HEK293 (cell line): Measurements from ENCODE around the gene PDZRN4.
A peak's percentile ranks its signal among the peaks of the same experiment; 100 is the strongest.

Experiments used
- AEBP2 ChIP-seq: fragments of 450-650 bp; formaldehyde crosslinking; IDR thresholded peaks from 2 replicates; pipeline ENCODE4 v1.5.1; 2016; ENCODE audit warnings: missing biosample characterization, missing genetic modification characterization, borderline replicate concordance
- CTCF ChIP-seq: fragments of 450-650 bp; formaldehyde crosslinking; IDR thresholded peaks from 2 replicates; pipeline ENCODE4 v1.5.1; 2016; ENCODE audit warnings: missing biosample characterization, missing genetic modification characterization
- FEZF1 ChIP-seq: fragments of 450-650 bp; formaldehyde crosslinking; IDR thresholded peaks from 2 replicates; pipeline ENCODE4 v1.5.1; 2016; ENCODE audit warnings: missing biosample characterization, missing genetic modification characterization
- KLF10 ChIP-seq: fragments of 450-650 bp; IDR thresholded peaks from 2 replicates; pipeline ENCODE4 v1.5.1; 2018; ENCODE audit warnings: missing biosample characterization, mild to moderate bottlenecking, missing genetic modification characterization
- PRDM1 ChIP-seq: fragments of 450-650 bp; formaldehyde crosslinking; IDR thresholded peaks from 2 replicates; pipeline ENCODE4; 2016; ENCODE audit warnings: missing biosample characterization, missing genetic modification characterization
- PRDM6 ChIP-seq: fragments of 450-650 bp; formaldehyde crosslinking; IDR thresholded peaks from 2 replicates; pipeline ENCODE4 v1.5.1; 2017; ENCODE audit warnings: missing biosample characterization, missing genetic modification characterization
- SALL2 ChIP-seq: fragments of 450-650 bp; formaldehyde crosslinking; IDR thresholded peaks from 2 replicates; pipeline ENCODE4 v1.5.0; 2017; ENCODE audit warnings: missing biosample characterization, mild to moderate bottlenecking, missing genetic modification characterization, borderline replicate concordance
- SP2 ChIP-seq: fragments of 450-650 bp; formaldehyde crosslinking; IDR thresholded peaks from 2 replicates; pipeline ENCODE4 v1.5.1; 2016; ENCODE audit warnings: missing biosample characterization, missing genetic modification characterization
- ZBTB1 ChIP-seq: fragments of 450-650 bp; formaldehyde crosslinking; IDR thresholded peaks from 2 replicates; pipeline ENCODE4 v1.5.1; 2016; ENCODE audit warnings: missing biosample characterization, missing genetic modification characterization
- ZBTB26 ChIP-seq: fragments of 450-650 bp; formaldehyde crosslinking; optimal IDR thresholded peaks from 2 replicates; pipeline ENCODE3; 2016; ENCODE audit warnings: missing biosample characterization, mild to moderate bottlenecking, missing genetic modification characterization
- ZNF112 ChIP-seq: fragments of 450-650 bp; formaldehyde crosslinking; IDR thresholded peaks from 2 replicates; pipeline ENCODE4 v1.5.0; 2017; ENCODE audit warnings: missing biosample characterization, missing genetic modification characterization
- ZNF132 ChIP-seq: fragments of 450-650 bp; formaldehyde crosslinking; IDR thresholded peaks from 2 replicates; pipeline ENCODE4 v1.5.1; 2017; ENCODE audit warnings: missing biosample characterization, missing genetic modification characterization, borderline replicate concordance
- ZNF155 ChIP-seq: fragments of 450-650 bp; formaldehyde crosslinking; IDR thresholded peaks from 2 replicates; pipeline ENCODE4 v1.5.1; 2016; ENCODE audit warnings: missing biosample characterization, missing genetic modification characterization
- ZNF169 ChIP-seq: fragments of 450-650 bp; formaldehyde crosslinking; IDR thresholded peaks from 2 replicates; pipeline ENCODE4 v1.5.1; 2016; ENCODE audit warnings: missing biosample characterization, missing genetic modification characterization
- ZNF394 ChIP-seq: fragments of 450-650 bp; formaldehyde crosslinking; IDR thresholded peaks from 2 replicates; pipeline ENCODE4 v1.5.1; 2016; ENCODE audit warnings: missing biosample characterization, missing genetic modification characterization, mild to moderate bottlenecking, moderate library complexity, borderline replicate concordance
- ZNF544 ChIP-seq: fragments of 450-650 bp; formaldehyde crosslinking; IDR thresholded peaks from 2 replicates; pipeline ENCODE4 v1.5.0; 2017; ENCODE audit warnings: missing biosample characterization, missing genetic modification characterization
- ZNF561 ChIP-seq: fragments of 450-650 bp; IDR thresholded peaks from 2 replicates; pipeline ENCODE4 v1.5.1; 2018; ENCODE audit warnings: missing biosample characterization, missing genetic modification characterization, borderline replicate concordance
- ZNF677 ChIP-seq: fragments of 450-650 bp; IDR thresholded peaks from 2 replicates; pipeline ENCODE4 v1.5.0; 2018; ENCODE audit warnings: missing biosample characterization, mild to moderate bottlenecking, missing genetic modification characterization, moderate library complexity
- ZNF768 ChIP-seq: fragments of 450-650 bp; formaldehyde crosslinking; IDR thresholded peaks from 2 replicates; pipeline ENCODE4 v1.5.1; 2018; ENCODE audit warnings: missing biosample characterization, mild to moderate bottlenecking, missing genetic modification characterization
- ZNF830 ChIP-seq: fragments of 450-650 bp; IDR thresholded peaks from 2 replicates; pipeline ENCODE4 v1.5.0; 2018; ENCODE audit warnings: missing biosample characterization, missing genetic modification characterization, low read depth, mild to moderate bottlenecking, moderate library complexity
- ZSCAN16 ChIP-seq: fragments of 450-650 bp; formaldehyde crosslinking; IDR thresholded peaks from 2 replicates; pipeline ENCODE4 v1.5.1; 2016; ENCODE audit warnings: missing biosample characterization, missing genetic modification characterization
- ZXDB ChIP-seq: fragments of 450-650 bp; formaldehyde crosslinking; IDR thresholded peaks from 2 replicates; pipeline ENCODE4 v1.5.1; 2016; ENCODE audit warnings: missing biosample characterization, missing genetic modification characterization
- TF ChIP-seq, protein P1 (sequence below): fragments of 450-650 bp; formaldehyde crosslinking; IDR thresholded peaks from 2 replicates; pipeline ENCODE4 v1.5.1; 2016; ENCODE audit warnings: missing biosample characterization, missing genetic modification characterization, borderline replicate concordance
- TF ChIP-seq, protein P2 (sequence below): fragments of 450-650 bp; formaldehyde crosslinking; IDR thresholded peaks from 2 replicates; pipeline ENCODE4 v1.5.1; 2016; ENCODE audit warnings: missing biosample characterization, missing genetic modification characterization
- TF ChIP-seq, protein P3 (sequence below): fragments of 450-650 bp; IDR thresholded peaks from 2 replicates; pipeline ENCODE4 v1.5.1; 2018; ENCODE audit warnings: missing biosample characterization, mild to moderate bottlenecking, missing genetic modification characterization

Gene PDZRN4

GRCh38 chr12:41365653-41366171, 177.6 kb downstream of the PDZRN4 start (continued):
- TF ChIP-seq, protein P1, sequence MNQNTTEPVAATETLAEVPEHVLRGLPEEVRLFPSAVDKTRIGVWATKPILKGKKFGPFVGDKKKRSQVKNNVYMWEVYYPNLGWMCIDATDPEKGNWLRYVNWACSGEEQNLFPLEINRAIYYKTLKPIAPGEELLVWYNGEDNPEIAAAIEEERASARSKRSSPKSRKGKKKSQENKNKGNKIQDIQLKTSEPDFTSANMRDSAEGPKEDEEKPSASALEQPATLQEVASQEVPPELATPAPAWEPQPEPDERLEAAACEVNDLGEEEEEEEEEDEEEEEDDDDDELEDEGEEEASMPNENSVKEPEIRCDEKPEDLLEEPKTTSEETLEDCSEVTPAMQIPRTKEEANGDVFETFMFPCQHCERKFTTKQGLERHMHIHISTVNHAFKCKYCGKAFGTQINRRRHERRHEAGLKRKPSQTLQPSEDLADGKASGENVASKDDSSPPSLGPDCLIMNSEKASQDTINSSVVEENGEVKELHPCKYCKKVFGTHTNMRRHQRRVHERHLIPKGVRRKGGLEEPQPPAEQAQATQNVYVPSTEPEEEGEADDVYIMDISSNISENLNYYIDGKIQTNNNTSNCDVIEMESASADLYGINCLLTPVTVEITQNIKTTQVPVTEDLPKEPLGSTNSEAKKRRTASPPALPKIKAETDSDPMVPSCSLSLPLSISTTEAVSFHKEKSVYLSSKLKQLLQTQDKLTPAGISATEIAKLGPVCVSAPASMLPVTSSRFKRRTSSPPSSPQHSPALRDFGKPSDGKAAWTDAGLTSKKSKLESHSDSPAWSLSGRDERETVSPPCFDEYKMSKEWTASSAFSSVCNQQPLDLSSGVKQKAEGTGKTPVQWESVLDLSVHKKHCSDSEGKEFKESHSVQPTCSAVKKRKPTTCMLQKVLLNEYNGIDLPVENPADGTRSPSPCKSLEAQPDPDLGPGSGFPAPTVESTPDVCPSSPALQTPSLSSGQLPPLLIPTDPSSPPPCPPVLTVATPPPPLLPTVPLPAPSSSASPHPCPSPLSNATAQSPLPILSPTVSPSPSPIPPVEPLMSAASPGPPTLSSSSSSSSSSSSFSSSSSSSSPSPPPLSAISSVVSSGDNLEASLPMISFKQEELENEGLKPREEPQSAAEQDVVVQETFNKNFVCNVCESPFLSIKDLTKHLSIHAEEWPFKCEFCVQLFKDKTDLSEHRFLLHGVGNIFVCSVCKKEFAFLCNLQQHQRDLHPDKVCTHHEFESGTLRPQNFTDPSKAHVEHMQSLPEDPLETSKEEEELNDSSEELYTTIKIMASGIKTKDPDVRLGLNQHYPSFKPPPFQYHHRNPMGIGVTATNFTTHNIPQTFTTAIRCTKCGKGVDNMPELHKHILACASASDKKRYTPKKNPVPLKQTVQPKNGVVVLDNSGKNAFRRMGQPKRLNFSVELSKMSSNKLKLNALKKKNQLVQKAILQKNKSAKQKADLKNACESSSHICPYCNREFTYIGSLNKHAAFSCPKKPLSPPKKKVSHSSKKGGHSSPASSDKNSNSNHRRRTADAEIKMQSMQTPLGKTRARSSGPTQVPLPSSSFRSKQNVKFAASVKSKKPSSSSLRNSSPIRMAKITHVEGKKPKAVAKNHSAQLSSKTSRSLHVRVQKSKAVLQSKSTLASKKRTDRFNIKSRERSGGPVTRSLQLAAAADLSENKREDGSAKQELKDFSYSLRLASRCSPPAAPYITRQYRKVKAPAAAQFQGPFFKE (tag by site-specific recombination), result no peak
- TF ChIP-seq, protein P2, sequence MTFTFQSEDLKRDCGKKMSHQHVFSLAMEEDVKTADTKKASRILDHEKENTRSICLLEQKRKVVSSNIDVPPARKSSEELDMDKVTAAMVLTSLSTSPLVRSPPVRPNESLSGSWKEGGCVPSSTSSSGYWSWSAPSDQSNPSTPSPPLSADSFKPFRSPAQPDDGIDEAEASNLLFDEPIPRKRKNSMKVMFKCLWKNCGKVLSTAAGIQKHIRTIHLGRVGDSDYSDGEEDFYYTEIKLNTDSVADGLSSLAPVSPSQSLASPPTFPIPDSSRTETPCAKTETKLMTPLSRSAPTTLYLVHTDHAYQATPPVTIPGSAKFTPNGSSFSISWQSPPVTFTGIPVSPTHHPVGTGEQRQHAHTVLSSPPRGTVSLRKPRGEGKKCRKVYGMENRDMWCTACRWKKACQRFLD (tag by site-specific recombination), result no peak
- TF ChIP-seq ZNF169, result no peak
- TF ChIP-seq ZNF112, result no peak
- no peak for TF ChIP-seq SALL2
- peak; percentile 38; the same call in 1 of the 2 replicates for TF ChIP-seq KLF10 (tag by site-specific recombination)
- peak; percentile 87 for TF ChIP-seq ZXDB (tag by site-specific recombination)
- TF ChIP-seq CTCF (tag by site-specific recombination), result no peak
- TF ChIP-seq PRDM6, result peak; percentile 86
- TF ChIP-seq ZNF155 (tag by site-specific recombination), result no peak
- TF ChIP-seq ZNF561, result 0 out of 2 replicates have a peak, but pooled peaks have one; percentile 24
- no peak for TF ChIP-seq ZNF768 (tag by site-specific recombination)
- TF ChIP-seq ZNF830 (tag by site-specific recombination), result no peak
- no peak for TF ChIP-seq ZBTB1 (tag by site-specific recombination)
- TF ChIP-seq AEBP2 (tag by site-specific recombination), result no peak
- 0 out of 2 replicates have a peak, but pooled peaks have one; percentile 8 for TF ChIP-seq SP2 (tag by site-specific recombination)
- peak; percentile 96 for TF ChIP-seq FEZF1 (tag by site-specific recombination)
- no peak for TF ChIP-seq ZSCAN16 (tag by site-specific recombination)
- TF ChIP-seq ZBTB26 (tag by site-specific recombination), result no peak
- TF ChIP-seq ZNF544 (tag by site-specific recombination), result no peak
- TF ChIP-seq PRDM1 (tag by site-specific recombination), result no peak
- peak; percentile 25; the same call in 1 of the 2 replicates for TF ChIP-seq ZNF394 (tag by site-specific recombination)
- no peak for TF ChIP-seq ZNF677 (tag by site-specific recombination)
- TF ChIP-seq, protein P3, sequence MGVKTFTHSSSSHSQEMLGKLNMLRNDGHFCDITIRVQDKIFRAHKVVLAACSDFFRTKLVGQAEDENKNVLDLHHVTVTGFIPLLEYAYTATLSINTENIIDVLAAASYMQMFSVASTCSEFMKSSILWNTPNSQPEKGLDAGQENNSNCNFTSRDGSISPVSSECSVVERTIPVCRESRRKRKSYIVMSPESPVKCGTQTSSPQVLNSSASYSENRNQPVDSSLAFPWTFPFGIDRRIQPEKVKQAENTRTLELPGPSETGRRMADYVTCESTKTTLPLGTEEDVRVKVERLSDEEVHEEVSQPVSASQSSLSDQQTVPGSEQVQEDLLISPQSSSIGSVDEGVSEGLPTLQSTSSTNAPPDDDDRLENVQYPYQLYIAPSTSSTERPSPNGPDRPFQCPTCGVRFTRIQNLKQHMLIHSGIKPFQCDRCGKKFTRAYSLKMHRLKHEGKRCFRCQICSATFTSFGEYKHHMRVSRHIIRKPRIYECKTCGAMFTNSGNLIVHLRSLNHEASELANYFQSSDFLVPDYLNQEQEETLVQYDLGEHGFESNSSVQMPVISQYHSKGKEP, result 0 out of 2 replicates have a peak, but pooled peaks have one; percentile 19
- no peak for TF ChIP-seq ZNF132 (tag by site-specific recombination)
